Measurements from ENCODE around the gene DPH5. TPM values are rescaled to one million over a fixed set of nuclear protein-coding genes. Genes with fewer than 3 reads are reported as not detected.

The DPH5 gene
- total and polyA plus RNA-seq, 10 of the 15 experiments (the other 5 are each of a cell fraction or from before 2014, with no cell fraction given) = 44.1 to 95.7 (median 66.4) TPM

DNA sequence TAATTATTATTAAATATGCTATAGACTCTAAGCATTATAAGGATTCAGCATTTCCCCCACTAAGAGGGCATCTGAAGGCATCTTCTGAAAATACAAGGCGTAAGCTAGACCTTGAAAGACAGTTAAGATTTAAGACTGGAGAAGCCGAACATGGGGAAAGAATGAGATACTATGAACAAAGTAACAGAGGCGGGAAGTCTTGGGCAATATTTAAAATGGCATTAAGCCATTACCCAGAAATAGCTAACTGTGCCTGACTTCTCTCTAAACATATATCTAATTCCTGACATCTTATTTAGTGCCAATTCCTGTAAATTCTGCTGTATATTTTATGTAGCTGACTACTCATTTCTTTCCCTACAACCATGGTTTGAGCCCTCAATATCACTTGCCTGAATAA, 20.9 kb downstream of the DPH5 start:
- H3K27ac ChIP-seq (ENCODE audit: control insufficient read depth, insufficient read depth) = no peak overlapping the region
- H3K4me2 ChIP-seq (ENCODE audit: control insufficient read depth, insufficient read depth) = no peak overlapping the region; the same call in 1 of the 2 replicates

More for the DNA sequence above, 20.9 kb downstream of the DPH5 start:
- ChIA-PET POLR2A (no interaction called here), SMC1A (ENCODE audit: uncharacterized antibody, unreplicated experiment) (interaction anchor here (1.3 to 2.5 kb wide), 3 partner anchors 9 to 18 kb away, joined by 3 to 8 read pairs (median 6); no protein-coding TSS in a partner anchor), CTCF (interaction anchor here (1.2 to 1.3 kb wide), 2 partner anchors 12 to 234 kb away, joined by 3 read pairs; no protein-coding TSS in a partner anchor), RAD21 (ENCODE audit: unreplicated experiment) (interaction anchor here (1.0 to 1.2 kb wide), 2 partner anchors 17 to 284 kb away, joined by 3 read pairs; no protein-coding TSS in a partner anchor)
- FAIRE-seq = no peak
- Histone ChIP-seq H4K20me1 (ENCODE audit: control insufficient read depth, insufficient read depth) (no peaks in the 10 kb centered on the region), H3K9ac (ENCODE audit: control insufficient read depth, insufficient read depth, low read length) (no peak overlapping the region), H3K9me3 (replicated peaks; ENCODE audit: control insufficient read depth, insufficient read depth, low read length) (no peaks in the 10 kb centered on the region; the same call in 2 of the 3 replicates), H3K27me3 (replicated peaks in 1 of 2; ENCODE audit: control insufficient read depth in 2 of 2, insufficient read depth in 2 of 2, low read length in 1 of 2) (no peaks in the 10 kb centered on the region), H3K79me2 (ENCODE audit: control insufficient read depth, insufficient read depth, low read length) (no peaks in the 10 kb centered on the region), H3K36me3 (ENCODE audit: control insufficient read depth in 2 of 2, insufficient read depth in 2 of 2, low read length in 1 of 2) (peaks cover 0 to 5% of the 10 kb centered on the region in 2 experiments; a peak in 1 of 4 replicates), H3K4me1 (ENCODE audit: control insufficient read depth, insufficient read depth, low read length) (peaks cover 11% of the 10 kb centered on the region; the same call in 1 of the 2 replicates), H3K4me3 (no peak overlapping the region), H2AFZ (ENCODE audit: control insufficient read depth, low read depth, low read length) (no peak overlapping the region)
- intact Hi-C loops (cut with micrococcal nuclease; ENCODE audit: unreplicated experiment) (loop anchor here (5.0 kb wide), 1 partner anchor 283 kb away; no protein-coding TSS in a partner anchor), in situ Hi-C loops (cut with MboI) (no loop called here)
- ATAC-seq = no peak
- no TSS peak for BruUV-seq (replicated peaks)
- WGBS (ENCODE audit: insufficient coverage, insufficient replicate concordance, low lambda C conversion rate, missing lambda C conversion rate) = 100% methylated on average over 3 of the region's 3 CpGs
- no peak for DNase-seq (ENCODE audit: low read depth, low spot score)
- TF ChIP-seq TBL1XR1 (IDR thresholded peaks at IDR 0.05; ENCODE audit: low read depth, low read length) (no peak), CBFB (IDR thresholded peaks at IDR 0.05; ENCODE audit: low read depth) (no peak), SP1 (IDR thresholded peaks at IDR 0.05; ENCODE audit: low read depth, low read length) (no peak), POLR2AphosphoS5 (IDR thresholded peaks at IDR 0.05; ENCODE audit: low read length) (no peak), ZNF274 (IDR thresholded peaks at IDR 0.05; ENCODE audit: insufficient read depth, insufficient read length) (no peak), CHD1 (IDR thresholded peaks at IDR 0.05; ENCODE audit: low read depth, low read length) (no peak), RCOR1 (conservative IDR thresholded peaks at IDR 0.05; ENCODE audit: low read depth, low read length) (no peak), SREBF1 (IDR thresholded peaks at IDR 0.05; ENCODE audit: low read length) (no peak), JUNB (IDR thresholded peaks at IDR 0.05) (no peak)
- TF ChIP-seq, protein P1, sequence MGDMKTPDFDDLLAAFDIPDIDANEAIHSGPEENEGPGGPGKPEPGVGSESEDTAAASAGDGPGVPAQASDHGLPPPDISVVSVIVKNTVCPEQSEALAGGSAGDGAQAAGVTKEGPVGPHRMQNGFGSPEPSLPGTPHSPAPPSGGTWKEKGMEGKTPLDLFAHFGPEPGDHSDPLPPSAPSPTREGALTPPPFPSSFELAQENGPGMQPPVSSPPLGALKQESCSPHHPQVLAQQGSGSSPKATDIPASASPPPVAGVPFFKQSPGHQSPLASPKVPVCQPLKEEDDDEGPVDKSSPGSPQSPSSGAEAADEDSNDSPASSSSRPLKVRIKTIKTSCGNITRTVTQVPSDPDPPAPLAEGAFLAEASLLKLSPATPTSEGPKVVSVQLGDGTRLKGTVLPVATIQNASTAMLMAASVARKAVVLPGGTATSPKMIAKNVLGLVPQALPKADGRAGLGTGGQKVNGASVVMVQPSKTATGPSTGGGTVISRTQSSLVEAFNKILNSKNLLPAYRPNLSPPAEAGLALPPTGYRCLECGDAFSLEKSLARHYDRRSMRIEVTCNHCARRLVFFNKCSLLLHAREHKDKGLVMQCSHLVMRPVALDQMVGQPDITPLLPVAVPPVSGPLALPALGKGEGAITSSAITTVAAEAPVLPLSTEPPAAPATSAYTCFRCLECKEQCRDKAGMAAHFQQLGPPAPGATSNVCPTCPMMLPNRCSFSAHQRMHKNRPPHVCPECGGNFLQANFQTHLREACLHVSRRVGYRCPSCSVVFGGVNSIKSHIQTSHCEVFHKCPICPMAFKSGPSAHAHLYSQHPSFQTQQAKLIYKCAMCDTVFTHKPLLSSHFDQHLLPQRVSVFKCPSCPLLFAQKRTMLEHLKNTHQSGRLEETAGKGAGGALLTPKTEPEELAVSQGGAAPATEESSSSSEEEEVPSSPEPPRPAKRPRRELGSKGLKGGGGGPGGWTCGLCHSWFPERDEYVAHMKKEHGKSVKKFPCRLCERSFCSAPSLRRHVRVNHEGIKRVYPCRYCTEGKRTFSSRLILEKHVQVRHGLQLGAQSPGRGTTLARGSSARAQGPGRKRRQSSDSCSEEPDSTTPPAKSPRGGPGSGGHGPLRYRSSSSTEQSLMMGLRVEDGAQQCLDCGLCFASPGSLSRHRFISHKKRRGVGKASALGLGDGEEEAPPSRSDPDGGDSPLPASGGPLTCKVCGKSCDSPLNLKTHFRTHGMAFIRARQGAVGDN (IDR thresholded peaks at IDR 0.05) = no peak

Data from GM12878 (cell line).